Measurements from ENCODE around the gene PIAS4. TPM values are rescaled to one million over a fixed set of nuclear protein-coding genes. Genes with fewer than 3 reads are reported as not detected.

The PIAS4 gene
- total and polyA plus RNA-seq, 2 of the 13 experiments (the other 11 are each of a cell fraction or from before 2014, with no cell fraction given), result 9.0 to 20.1 TPM

DNA sequence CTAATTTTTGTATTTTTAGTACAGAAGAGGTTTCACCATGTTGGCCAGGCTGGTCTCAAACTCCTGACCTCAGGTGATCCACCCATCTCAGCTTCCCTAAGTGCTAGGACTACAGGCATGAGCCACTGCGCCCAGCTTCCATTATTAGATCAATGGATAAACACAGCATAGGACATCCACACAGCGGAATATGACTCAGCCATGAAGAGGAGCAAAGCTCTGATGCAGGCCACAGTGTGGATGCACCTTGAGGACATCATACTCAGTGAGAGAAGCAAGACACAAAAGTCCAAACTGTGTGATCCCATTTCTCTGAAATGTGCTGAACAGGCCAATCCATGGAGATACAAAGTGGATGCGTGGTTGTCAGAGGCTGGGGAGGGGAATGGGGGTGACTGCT lies 64.1 kb downstream of the PIAS4 start:
- ATAC-seq (no peak), DNase-seq (ENCODE audit: low spot score) (no peak), FAIRE-seq (no peak)
- BruUV-seq (replicated peaks), result no TSS peak
- intact Hi-C loops (cut with micrococcal nuclease; ENCODE audit: unreplicated experiment), result no loop called here
- Histone ChIP-seq H2AFZ (ENCODE audit: low read length) (no peak overlapping the region), H4K20me1 (ENCODE audit: insufficient read depth, low read length) (no peaks in the 10 kb centered on the region), H3K36me3 (replicated peaks in 1 of 2; ENCODE audit: control insufficient read depth in 1 of 2, insufficient read depth in 2 of 2, low read length in 2 of 2) (no peaks in the 10 kb centered on the region), H3K27me3 (ENCODE audit: control insufficient read depth in 1 of 2, insufficient read depth in 2 of 2, low read length in 2 of 2) (no peaks in the 10 kb centered on the region), H3K4me1 (ENCODE audit: insufficient read depth, low read length) (peaks cover 26% of the 10 kb centered on the region), H3K9me3 (ENCODE audit: low read length) (no peaks in the 10 kb centered on the region), H3K4me3 (replicated peaks in 1 of 3; ENCODE audit: insufficient read depth in 1 of 3, low read depth in 2 of 3, low read length in 3 of 3) (no peak overlapping the region), H3K27ac (ENCODE audit: extremely low read length, insufficient read depth, low read length) (no peak overlapping the region), H3K79me2 (ENCODE audit: insufficient read depth, low read length) (no peaks in the 10 kb centered on the region), H3K4me2 (ENCODE audit: low read depth, low read length) (no peak overlapping the region), H3K9ac (ENCODE audit: insufficient read depth, low read depth, low read length) (no peak overlapping the region)
- POLR2A ChIA-PET, result no interaction called here
- TF ChIP-seq KDM2A (CRISPR knock-in tag; IDR thresholded peaks at IDR 0.05; ENCODE audit: borderline replicate concordance, low read depth), result no peak
- no peak for TF ChIP-seq ZBTB20 (CRISPR knock-in tag; IDR thresholded peaks at IDR 0.05; ENCODE audit: borderline replicate concordance, low read depth)
- TF ChIP-seq, protein P1, sequence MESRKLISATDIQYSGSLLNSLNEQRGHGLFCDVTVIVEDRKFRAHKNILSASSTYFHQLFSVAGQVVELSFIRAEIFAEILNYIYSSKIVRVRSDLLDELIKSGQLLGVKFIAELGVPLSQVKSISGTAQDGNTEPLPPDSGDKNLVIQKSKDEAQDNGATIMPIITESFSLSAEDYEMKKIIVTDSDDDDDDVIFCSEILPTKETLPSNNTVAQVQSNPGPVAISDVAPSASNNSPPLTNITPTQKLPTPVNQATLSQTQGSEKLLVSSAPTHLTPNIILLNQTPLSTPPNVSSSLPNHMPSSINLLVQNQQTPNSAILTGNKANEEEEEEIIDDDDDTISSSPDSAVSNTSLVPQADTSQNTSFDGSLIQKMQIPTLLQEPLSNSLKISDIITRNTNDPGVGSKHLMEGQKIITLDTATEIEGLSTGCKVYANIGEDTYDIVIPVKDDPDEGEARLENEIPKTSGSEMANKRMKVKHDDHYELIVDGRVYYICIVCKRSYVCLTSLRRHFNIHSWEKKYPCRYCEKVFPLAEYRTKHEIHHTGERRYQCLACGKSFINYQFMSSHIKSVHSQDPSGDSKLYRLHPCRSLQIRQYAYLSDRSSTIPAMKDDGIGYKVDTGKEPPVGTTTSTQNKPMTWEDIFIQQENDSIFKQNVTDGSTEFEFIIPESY (CRISPR knock-in tag; IDR thresholded peaks at IDR 0.05), result no peak
- TF ChIP-seq ZNF773 (CRISPR knock-in tag; IDR thresholded peaks at IDR 0.05; ENCODE audit: borderline replicate concordance), result no peak
- TF ChIP-seq ZNF296 (CRISPR knock-in tag; conservative IDR thresholded peaks at IDR 0.05), result no peak
- TF ChIP-seq THAP11 (CRISPR knock-in tag; IDR thresholded peaks at IDR 0.05), result no peak
- TF ChIP-seq NR3C1 (CRISPR knock-in tag; IDR thresholded peaks at IDR 0.05), result no peak
- TF ChIP-seq PPARG (CRISPR knock-in tag; conservative IDR thresholded peaks at IDR 0.05), result no peak
- no peak for TF ChIP-seq ZKSCAN5 (CRISPR knock-in tag; IDR thresholded peaks at IDR 0.05)
- TF ChIP-seq CHD4 (IDR thresholded peaks at IDR 0.05; ENCODE audit: borderline replicate concordance, low read length), result no peak
- no peak for TF ChIP-seq ARNT2 (CRISPR knock-in tag; IDR thresholded peaks at IDR 0.05; ENCODE audit: low read depth)
- WGBS (ENCODE audit: low lambda C conversion rate), result 76% methylated on average over 3 of the region's 3 CpGs
- CTCF ChIA-PET (ENCODE audit: low intra/inter-chr PET ratio, low total read pairs), result no interaction called here
- in situ Hi-C loops (cut with HindIII; ENCODE audit: extremely low pct_ligation_motif_present, low pct_unique_long_range_greater_than_20kb), result no loop called here

All from HepG2 (cell line).